Spinal cord (tissue), 10 donors: Measurements from ENCODE around the gene OBSCN. TPM values are rescaled to one million over a fixed set of nuclear protein-coding genes. Genes with fewer than 3 reads are reported as not detected.

Source experiments
- DNase-seq, 6 donors: peaks; one replicate each; pipeline versions ENCODE4 v3.0.0 to v3.0.0-alpha.2; 2013 to 2015; ENCODE audit warnings: low spot score in 6 of 6, low read depth in 4 of 6
- H3K27ac ChIP-seq: one replicate; pipeline ENCODE4 v1.5.1; 2013; ENCODE audit warnings: low read depth, low read length, control low read depth
- H3K27me3 ChIP-seq: one replicate; pipeline ENCODE4 v1.6.1; 2013; ENCODE audit warnings: low read length; ENCODE audit not compliant: control insufficient read depth, insufficient read depth
- H3K36me3 ChIP-seq: one replicate; pipeline ENCODE4 v1.6.1; 2013; ENCODE audit warnings: low read length; ENCODE audit not compliant: control insufficient read depth, insufficient read depth
- H3K4me1 ChIP-seq: one replicate; pipeline ENCODE4 v1.6.1; 2013; ENCODE audit warnings: low read length; ENCODE audit not compliant: control insufficient read depth, insufficient read depth
- H3K4me3 ChIP-seq: one replicate; pipeline ENCODE4 v1.5.1; 2013; ENCODE audit warnings: low read depth, low read length, control low read depth
- H3K9me3 ChIP-seq: one replicate; pipeline ENCODE4 v1.6.1; 2013; ENCODE audit warnings: low read length; ENCODE audit not compliant: control insufficient read depth, insufficient read depth
- WGBS: methylation state at CpG from one replicate; pipeline ENCODE4 v1.1.5; 2013; ENCODE audit warnings: missing lambda C conversion rate; ENCODE audit not compliant: insufficient coverage; 5-methylcytosine and 5-hydroxymethylcytosine counted together
- polyA plus RNA-seq, 2 donors: library from polyadenylated mRNA; unstranded; fragments of 120-200 nt; gene quantifications; one replicate each; pipeline ENCODE4 v1.2.1, GENCODE V29; 2013; ENCODE audit not compliant: insufficient read length in 2 of 2
- total RNA-seq, 2 donors: library from RNA; depleted of rRNA in 1 of 2; stranded (reverse); fragments of 120-200 nt in 1 of 2; fragments of >200 nt in 1 of 2; gene quantifications; one replicate each; pipeline versions ENCODE4 v1.2.3 to v1.2.4, GENCODE V29; 2013 to 2014
- donor health status: healthy.

The OBSCN gene
- total and polyA plus RNA-seq, 4 donors, result 13.5 to 27.2 (median 22.0) TPM

- DNase-seq, result no peak
- 91% methylated on average over 48 of the region's 48 CpGs for WGBS
- H3K36me3 ChIP-seq, result peaks cover 76% of the 10 kb centered on the region
- H3K27me3 ChIP-seq, result peaks cover 5% of the 10 kb centered on the region
- H3K4me3 ChIP-seq, result no peak overlapping the region
- H3K4me1 ChIP-seq, result peaks cover 15% of the 10 kb centered on the region
- no peak overlapping the region for H3K27ac ChIP-seq
- H3K9me3 ChIP-seq, result no peaks in the 10 kb centered on the region
Observed at GRCh38 chr1:228280106-228280901, 72.5 kb downstream of the OBSCN start.

GRCh38 chr1:228280961-228281591 is 73.2 kb downstream of the OBSCN start:
- Histone ChIP-seq H3K9me3 (no peaks in the 10 kb centered on the region), H3K4me3 (no peak overlapping the region), H3K27ac (no peak overlapping the region), H3K27me3 (peaks cover 5% of the 10 kb centered on the region), H3K4me1 (peaks cover 8% of the 10 kb centered on the region), H3K36me3 (peaks cover 81% of the 10 kb centered on the region)
- 93% methylated on average over 15 of the region's 15 CpGs for WGBS
- DNase-seq, result no peak

DNA sequence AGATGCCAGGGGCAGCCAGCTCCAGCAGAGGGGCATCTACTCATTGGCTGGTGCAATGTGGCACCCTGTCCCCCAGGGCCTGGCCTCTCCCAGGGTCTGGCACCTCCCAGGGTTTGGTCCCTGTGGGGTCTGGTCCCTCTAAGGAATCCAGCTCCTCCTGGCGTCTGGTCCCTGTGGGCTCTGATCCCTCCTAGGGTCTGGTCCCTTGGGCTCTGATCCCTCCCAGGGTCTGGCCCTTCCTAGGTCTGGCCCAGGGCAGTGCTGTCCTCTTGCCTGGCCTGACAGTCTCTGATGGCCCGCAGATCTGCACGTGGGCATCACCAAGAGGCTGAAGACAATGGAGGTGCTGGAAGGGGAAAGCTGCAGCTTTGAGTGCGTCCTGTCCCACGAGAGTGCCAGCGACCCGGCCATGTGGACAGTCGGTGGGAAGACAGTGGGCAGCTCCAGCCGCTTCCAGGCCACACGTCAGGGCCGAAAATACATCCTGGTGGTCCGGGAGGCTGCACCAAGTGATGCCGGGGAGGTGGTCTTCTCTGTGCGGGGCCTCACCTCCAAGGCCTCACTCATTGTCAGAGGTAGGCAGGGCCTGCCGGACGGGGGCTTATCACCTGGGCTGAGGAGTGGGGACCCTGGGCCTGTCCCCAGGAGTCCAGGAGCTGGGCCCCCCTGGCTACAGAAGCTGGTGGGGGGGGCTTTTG is 73.9 kb downstream of the OBSCN start:
- no peak for DNase-seq
- 86% methylated on average over 16 of the region's 16 CpGs for WGBS
- Histone ChIP-seq H3K36me3 (peaks cover 84% of the 10 kb centered on the region), H3K4me1 (peaks cover under 1% of the 10 kb centered on the region), H3K27ac (no peak overlapping the region), H3K27me3 (no peaks in the 10 kb centered on the region), H3K9me3 (no peaks in the 10 kb centered on the region), H3K4me3 (no peak overlapping the region)

- Histone ChIP-seq H3K4me3 (no peak overlapping the region), H3K36me3 (peaks cover 84% of the 10 kb centered on the region), H3K27me3 (no peaks in the 10 kb centered on the region), H3K4me1 (no peaks in the 10 kb centered on the region), H3K9me3 (no peaks in the 10 kb centered on the region), H3K27ac (no peak overlapping the region)
- no peak for DNase-seq
- WGBS, result 89% methylated on average over 14 of the region's 17 CpGs
Observed at GRCh38 chr1:228282329-228283042, 74.6 kb downstream of the OBSCN start.

DNA sequence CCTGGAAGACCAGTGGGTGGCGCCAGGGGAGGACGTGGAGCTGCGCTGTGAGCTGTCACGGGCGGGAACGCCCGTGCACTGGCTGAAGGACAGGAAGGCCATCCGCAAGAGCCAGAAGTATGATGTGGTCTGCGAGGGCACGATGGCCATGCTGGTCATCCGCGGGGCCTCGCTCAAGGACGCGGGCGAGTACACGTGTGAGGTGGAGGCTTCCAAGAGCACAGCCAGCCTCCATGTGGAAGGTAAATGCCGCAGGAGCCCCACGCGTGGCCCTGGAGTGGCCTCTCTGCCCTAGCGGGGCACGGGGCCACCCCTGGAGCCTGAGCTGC is 75.2 kb downstream of the OBSCN start:
- Histone ChIP-seq H3K36me3 (peaks cover 84% of the 10 kb centered on the region), H3K27ac (no peak overlapping the region), H3K27me3 (no peaks in the 10 kb centered on the region), H3K4me3 (no peak overlapping the region), H3K9me3 (no peaks in the 10 kb centered on the region), H3K4me1 (no peaks in the 10 kb centered on the region)
- DNase-seq, result no peak
- 89% methylated on average over 22 of the region's 22 CpGs for WGBS

DNA sequence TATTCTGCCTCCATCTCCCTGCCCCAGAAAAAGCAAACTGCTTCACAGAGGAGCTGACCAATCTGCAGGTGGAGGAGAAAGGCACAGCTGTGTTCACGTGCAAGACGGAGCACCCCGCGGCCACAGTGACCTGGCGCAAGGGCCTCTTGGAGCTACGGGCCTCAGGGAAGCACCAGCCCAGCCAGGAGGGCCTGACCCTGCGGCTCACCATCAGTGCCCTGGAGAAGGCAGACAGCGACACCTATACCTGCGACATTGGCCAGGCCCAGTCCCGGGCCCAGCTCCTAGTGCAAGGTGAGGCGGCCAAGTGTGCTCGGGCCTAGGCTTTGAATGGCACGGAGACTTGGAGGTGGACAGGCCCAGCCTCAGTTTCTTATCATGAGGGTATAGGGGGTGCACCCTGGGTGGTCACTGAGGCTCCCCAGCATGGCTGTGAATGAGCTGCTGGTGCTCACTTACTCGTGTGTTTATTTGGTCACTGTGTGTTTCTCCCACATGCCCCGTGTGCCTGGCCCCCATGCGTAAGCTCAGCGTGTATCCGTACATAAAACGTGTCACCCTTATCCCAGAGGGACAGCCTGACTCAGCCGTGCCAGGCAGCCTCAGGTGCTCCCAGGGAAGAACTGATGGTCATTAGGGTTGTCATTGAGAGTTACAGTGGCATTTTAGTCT is 75.8 kb downstream of the OBSCN start:
- no peak for DNase-seq
- WGBS, result 89% methylated on average over 19 of the region's 20 CpGs
- H3K36me3 ChIP-seq, result peaks cover 84% of the 10 kb centered on the region
- H3K4me1 ChIP-seq, result no peaks in the 10 kb centered on the region
- no peaks in the 10 kb centered on the region for H3K9me3 ChIP-seq
- H3K27ac ChIP-seq, result no peak overlapping the region
- no peaks in the 10 kb centered on the region for H3K27me3 ChIP-seq
- H3K4me3 ChIP-seq, result no peak overlapping the region

DNA sequence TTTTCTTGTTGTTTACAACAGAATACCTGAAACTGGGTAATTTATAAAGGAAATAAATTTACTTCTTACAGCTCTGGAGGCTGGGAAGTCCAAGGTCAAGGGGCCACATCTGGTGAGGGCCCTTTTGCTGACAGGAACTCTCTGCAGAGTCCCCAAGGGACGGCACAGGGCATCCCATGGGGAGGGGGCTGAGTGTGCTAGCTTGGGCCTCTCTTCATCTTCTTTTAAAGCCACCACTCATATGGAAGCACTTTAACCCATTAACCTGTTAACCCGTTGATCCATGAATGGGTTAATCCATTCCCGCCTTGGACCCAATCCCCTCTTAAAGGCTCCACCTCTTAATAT is 76.3 kb downstream of the OBSCN start:
- no peak for DNase-seq
- Histone ChIP-seq H3K4me3 (no peak overlapping the region), H3K4me1 (no peaks in the 10 kb centered on the region), H3K27ac (no peak overlapping the region), H3K27me3 (no peaks in the 10 kb centered on the region), H3K36me3 (peaks cover 82% of the 10 kb centered on the region), H3K9me3 (no peaks in the 10 kb centered on the region)
- WGBS, result no CpG with 5 or more reads among the region's 3 CpGs

GRCh38 chr1:228284521-228284920 is 76.7 kb downstream of the OBSCN start:
- WGBS, result 81% methylated on average over 4 of the region's 6 CpGs
- Histone ChIP-seq H3K4me3 (no peak overlapping the region), H3K27ac (no peak overlapping the region), H3K4me1 (no peaks in the 10 kb centered on the region), H3K9me3 (no peaks in the 10 kb centered on the region), H3K36me3 (peaks cover 82% of the 10 kb centered on the region), H3K27me3 (no peaks in the 10 kb centered on the region)
- no peak for DNase-seq
